ENCODE results near the gene LAMA3.
A peak's percentile ranks its signal among the peaks of the same experiment; 100 is the strongest.

LAMA3 gene

GRCh38 chr18:23669804-23670405 lies 19.3 kb upstream of the LAMA3 start:
- DNase-seq (ENCODE audit: low spot score), result no peak

- DNase-seq (ENCODE audit: low spot score), result no peak
Measured at GRCh38 chr18:23671564-23671963, 17.7 kb upstream of the LAMA3 start.

GRCh38 chr18:23673725-23674124 lies 15.5 kb upstream of the LAMA3 start:
- DNase-seq (ENCODE audit: low spot score), result no peak

GRCh38 chr18:23675236-23675635 lies 14.0 kb upstream of the LAMA3 start:
- DNase-seq (ENCODE audit: low spot score), result no peak

- no peak for DNase-seq (ENCODE audit: low spot score)
Measured at GRCh38 chr18:23675896-23676295, 13.4 kb upstream of the LAMA3 start.

GRCh38 chr18:23682045-23682444 lies 7.2 kb upstream of the LAMA3 start:
- no peak for DNase-seq (ENCODE audit: low spot score)

GRCh38 chr18:23682472-23682871 lies 6.8 kb upstream of the LAMA3 start:
- no peak for DNase-seq (ENCODE audit: low spot score)

GRCh38 chr18:23683155-23683554 lies 6.1 kb upstream of the LAMA3 start:
- DNase-seq (ENCODE audit: low spot score), result no peak

- DNase-seq (ENCODE audit: low spot score), result no peak
Measured at GRCh38 chr18:23683671-23684070, 5.6 kb upstream of the LAMA3 start.

- no peak for DNase-seq (ENCODE audit: low spot score)
Measured at GRCh38 chr18:23684515-23685197, 4.6 kb upstream of the LAMA3 start.

GRCh38 chr18:23688528-23688927 lies 725 bp upstream of the LAMA3 start:
- no peak for DNase-seq (ENCODE audit: low spot score)

GRCh38 chr18:23689616-23690504 lies 607 bp downstream of the LAMA3 start:
- no peak for DNase-seq (ENCODE audit: low spot score)

- no peak for DNase-seq (ENCODE audit: low spot score)
Measured at GRCh38 chr18:23690505-23691068, 1.3 kb downstream of the LAMA3 start.

- DNase-seq (ENCODE audit: low spot score), result no peak
Measured at GRCh38 chr18:23693846-23694245, 4.6 kb downstream of the LAMA3 start.

GRCh38 chr18:23694637-23695430 lies 5.6 kb downstream of the LAMA3 start:
- DNase-seq (ENCODE audit: low spot score), result no peak

GRCh38 chr18:23701017-23701416 lies 11.8 kb downstream of the LAMA3 start:
- DNase-seq (ENCODE audit: low spot score), result no peak

GRCh38 chr18:23701544-23702064 lies 12.4 kb downstream of the LAMA3 start:
- DNase-seq (ENCODE audit: low spot score), result no peak

- DNase-seq (ENCODE audit: low spot score), result no peak
Measured at GRCh38 chr18:23702606-23703005, 13.4 kb downstream of the LAMA3 start.

- peak; percentile 63 for DNase-seq (ENCODE audit: low spot score)
Measured at GRCh38 chr18:23703057-23703986, 14.1 kb downstream of the LAMA3 start.

- DNase-seq (ENCODE audit: low spot score), result no peak
Measured at GRCh38 chr18:23703987-23704384, 14.7 kb downstream of the LAMA3 start.
